Stimulated activated CD4-positive, alpha-beta T cell treated with anti-CD3 and anti-CD28 coated beads, Interleukin-15, amount 100 ng/mL, for 24 hours (primary cell): ENCODE measurements around the gene YEATS4.

Source experiments
- DNase-seq: peaks from one replicate; pipeline ENCODE4 v3.0.0-alpha.2; 2020

The YEATS4 gene

DNA sequence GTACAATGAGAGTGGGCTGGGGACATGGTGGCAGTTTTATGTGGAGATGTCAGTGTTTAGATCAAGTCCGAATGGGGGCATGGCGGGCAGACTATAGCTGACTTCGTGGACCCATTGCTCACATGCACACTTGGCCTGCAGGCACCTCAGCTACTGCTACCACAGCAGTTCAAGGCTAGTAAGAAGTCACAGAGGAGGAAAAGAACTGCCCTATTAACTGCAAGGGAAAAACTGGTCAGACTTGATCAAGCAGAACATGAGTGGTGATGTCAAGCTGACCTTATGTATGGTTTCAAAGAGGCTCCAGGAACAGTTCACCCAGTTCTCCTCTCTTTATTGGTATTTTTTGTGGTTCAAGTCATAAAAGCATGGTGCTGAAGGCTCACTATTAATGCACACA is 80.5 kb downstream of the YEATS4 start:
- no peak for DNase-seq
